AG20443 (cell line): ENCODE data around the gene DEPDC7.

Source experiments
- DNase-seq: peaks from one replicate; pipeline ENCODE4 v3.0.0; 2012; ENCODE audit warnings: low spot score, mixed read lengths

Gene DEPDC7

GRCh38 chr11:33060271-33060670, 44.6 kb downstream of the DEPDC7 start:
- DNase-seq: no peak

GRCh38 chr11:33062137-33062536, 46.5 kb downstream of the DEPDC7 start:
- no peak for DNase-seq

GRCh38 chr11:33063326-33063881, 47.7 kb downstream of the DEPDC7 start:
- DNase-seq: peak; percentile 25

GRCh38 chr11:33064033-33064825, 48.6 kb downstream of the DEPDC7 start:
- no peak for DNase-seq

GRCh38 chr11:33064866-33065265, 49.2 kb downstream of the DEPDC7 start:
- no peak for DNase-seq

GRCh38 chr11:33065445-33066178, 49.9 kb downstream of the DEPDC7 start:
- DNase-seq: peak; percentile 73

GRCh38 chr11:33067294-33067693, 51.6 kb downstream of the DEPDC7 start:
- no peak for DNase-seq

GRCh38 chr11:33068611-33069340, 53.1 kb downstream of the DEPDC7 start:
- no peak for DNase-seq

GRCh38 chr11:33072465-33072864, 56.8 kb downstream of the DEPDC7 start:
- DNase-seq: no peak
